Measurements from ENCODE around the gene LAMA2.

- TF ChIP-seq CTCF (IDR thresholded peaks at IDR 0.05) (no peak), GATA2 (CRISPR knock-in tag; IDR thresholded peaks at IDR 0.05) (no peak), EP300 (IDR thresholded peaks at IDR 0.05; ENCODE audit: borderline replicate concordance in 1 of 2, low read depth in 1 of 2, low read length in 1 of 2) (no peak), ZBTB33 (IDR thresholded peaks at IDR 0.05; ENCODE audit: borderline replicate concordance, low read depth) (no peak), POLR2AphosphoS5 (IDR thresholded peaks at IDR 0.05; ENCODE audit: low read depth, low read length) (no peak), EZH2phosphoT487 (IDR thresholded peaks at IDR 0.05; ENCODE audit: borderline replicate concordance, low read depth) (no peak), NRF1 (IDR thresholded peaks at IDR 0.05; ENCODE audit: low read depth, low read length) (no peak), MAX (IDR thresholded peaks at IDR 0.05; ENCODE audit: low read depth) (no peak), RAD21 (IDR thresholded peaks at IDR 0.05; ENCODE audit: low read length) (no peak), NFIC (IDR thresholded peaks at IDR 0.05; ENCODE audit: borderline replicate concordance) (no peak), ELF1 (IDR thresholded peaks at IDR 0.05) (no peak)
These were observed 393.5 kb downstream of the LAMA2 start for GRCh38 chr6:129276461-129276860.

Data from SK-N-SH (cell line).